ENCODE data around the gene P4HA1.

DNA sequence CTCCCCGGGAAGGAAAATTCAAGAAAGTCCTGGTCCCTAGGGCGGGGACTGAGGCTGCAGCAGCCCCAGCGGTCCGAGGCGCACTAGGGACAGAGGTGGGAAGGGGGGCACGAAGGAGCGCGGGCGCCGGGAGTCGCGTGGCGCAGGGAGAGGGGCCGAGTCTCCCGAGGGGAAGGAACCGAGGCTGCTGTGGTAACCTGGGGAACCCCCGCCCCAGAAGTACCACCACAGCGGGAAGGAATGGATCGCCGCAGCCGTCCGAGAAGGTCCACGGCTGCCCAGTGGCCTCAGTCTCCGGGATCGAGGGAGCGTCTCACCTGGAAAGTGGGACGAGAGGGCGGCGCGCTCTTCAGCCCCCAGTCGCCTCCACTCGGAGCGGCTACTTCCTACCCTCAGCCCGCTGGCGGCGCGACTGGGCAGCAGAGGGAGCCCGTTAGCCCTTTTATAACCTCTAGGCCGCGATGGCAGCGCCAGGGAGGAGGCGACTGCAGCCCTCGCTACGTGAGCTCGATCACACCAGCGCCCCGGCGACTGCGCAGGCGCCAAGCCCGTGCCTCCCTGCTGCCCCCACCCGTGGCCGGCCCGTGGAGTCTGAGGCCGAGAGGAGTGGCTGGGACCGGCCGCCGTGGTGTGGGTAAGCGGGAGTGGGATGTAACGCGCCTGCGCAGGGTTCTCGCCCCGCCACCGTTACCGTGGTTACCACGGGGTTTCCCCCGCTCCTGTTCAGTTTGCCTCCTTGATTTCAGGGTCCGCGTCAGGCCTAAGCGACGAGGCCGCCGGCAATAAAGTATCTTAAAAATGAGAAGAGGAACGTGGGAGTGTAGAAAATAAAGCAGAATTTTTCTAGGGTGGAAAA lies at the start of gene P4HA1:
- peak; percentile 99 for TF ChIP-seq POLR2A (IDR thresholded peaks at IDR 0.05; ENCODE audit: low read depth, low read length)
- peak; percentile 98 for TF ChIP-seq POLR2AphosphoS5 (IDR thresholded peaks at IDR 0.05; ENCODE audit: low read depth, low read length)
- peak; percentile 91 for TF ChIP-seq TAF1 (IDR thresholded peaks at IDR 0.05; ENCODE audit: low read depth, low read length)
- TF ChIP-seq SPI1 (IDR thresholded peaks at IDR 0.05; ENCODE audit: low read depth, low read length) = no peak
- peak; percentile 89 for TF ChIP-seq POU2F2 (IDR thresholded peaks at IDR 0.05; ENCODE audit: low read depth, low read length)
- TF ChIP-seq PAX5 (IDR thresholded peaks at IDR 0.05; ENCODE audit: insufficient read depth, low read length, severe bottlenecking) = peak; percentile 25
